ENCODE data around the gene FATE1.
"Not testable (repeated sequence)": the region's sequence is repeated elsewhere in the genome, so short reads cannot be mapped to it uniquely, and the experiment has no call there.

- TF ChIP-seq CTCF, POLR2A (IDR thresholded peaks at IDR 0.05): not testable (repeated sequence)
These were observed 18.8 kb upstream of the FATE1 start for GRCh38 chrX:151697082-151697481.
